HUES6 (cell line): ENCODE results near the gene FAM3B.
"Not testable (repeated sequence)": the region's sequence is repeated elsewhere in the genome, so short reads cannot be mapped to it uniquely, and the experiment has no call there.

Experiments used
- H3K27ac ChIP-seq: 2 replicates; pipeline ENCODE4 v1.7.0; 2013; ENCODE audit warnings: low read depth, mild to moderate bottlenecking, low read length, inconsistent platforms
- H3K27me3 ChIP-seq: 2 replicates; pipeline ENCODE4 v1.6.1; 2013; ENCODE audit warnings: low read length; ENCODE audit not compliant: control insufficient read depth, insufficient read depth
- H3K36me3 ChIP-seq: 2 replicates; pipeline ENCODE4 v1.6.1; 2013; ENCODE audit warnings: low read length; ENCODE audit not compliant: control insufficient read depth, insufficient read depth
- H3K4me1 ChIP-seq: 2 replicates; pipeline ENCODE4 v1.6.1; 2013; ENCODE audit warnings: low read length; ENCODE audit not compliant: control insufficient read depth, insufficient read depth
- H3K4me3 ChIP-seq: 2 replicates; pipeline ENCODE4 v1.5.1; 2013; ENCODE audit warnings: low read depth, low read length
- H3K9ac ChIP-seq: one replicate; pipeline ENCODE4 v1.6.1; 2013; ENCODE audit warnings: mild to moderate bottlenecking, low read length
- H3K9me3 ChIP-seq: 2 replicates; pipeline ENCODE4 v1.6.1; 2013; ENCODE audit warnings: low read depth, low read length; ENCODE audit not compliant: control insufficient read depth, insufficient read depth

Gene FAM3B

DNA sequence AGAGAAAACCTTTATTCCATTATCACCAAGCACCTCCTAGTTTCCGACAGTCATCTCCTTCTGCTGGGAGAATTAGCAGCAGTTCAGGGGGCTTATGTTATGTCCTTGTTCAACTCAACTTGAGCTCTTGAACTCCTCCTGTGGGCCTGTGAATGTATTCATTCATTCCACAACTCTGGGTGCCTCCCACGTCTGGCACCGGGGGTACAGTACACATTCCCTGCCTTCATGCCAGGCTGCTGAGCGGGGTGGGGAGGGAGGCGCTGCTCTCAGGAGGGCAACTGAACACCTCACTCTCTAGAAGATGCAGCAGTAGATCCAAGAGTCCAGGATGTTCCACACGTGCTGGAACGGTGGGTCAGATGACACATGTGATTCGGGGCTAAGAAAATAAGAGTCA is 40.9 kb downstream of the FAM3B start:
- Histone ChIP-seq H3K9ac (no peak overlapping the region), H3K4me1 (peaks cover 12% of the 10 kb centered on the region), H3K4me3 (no peak overlapping the region), H3K9me3 (no peaks in the 10 kb centered on the region), H3K27me3 (no peaks in the 10 kb centered on the region), H3K36me3 (no peaks in the 10 kb centered on the region), H3K27ac (no peak overlapping the region)

DNA sequence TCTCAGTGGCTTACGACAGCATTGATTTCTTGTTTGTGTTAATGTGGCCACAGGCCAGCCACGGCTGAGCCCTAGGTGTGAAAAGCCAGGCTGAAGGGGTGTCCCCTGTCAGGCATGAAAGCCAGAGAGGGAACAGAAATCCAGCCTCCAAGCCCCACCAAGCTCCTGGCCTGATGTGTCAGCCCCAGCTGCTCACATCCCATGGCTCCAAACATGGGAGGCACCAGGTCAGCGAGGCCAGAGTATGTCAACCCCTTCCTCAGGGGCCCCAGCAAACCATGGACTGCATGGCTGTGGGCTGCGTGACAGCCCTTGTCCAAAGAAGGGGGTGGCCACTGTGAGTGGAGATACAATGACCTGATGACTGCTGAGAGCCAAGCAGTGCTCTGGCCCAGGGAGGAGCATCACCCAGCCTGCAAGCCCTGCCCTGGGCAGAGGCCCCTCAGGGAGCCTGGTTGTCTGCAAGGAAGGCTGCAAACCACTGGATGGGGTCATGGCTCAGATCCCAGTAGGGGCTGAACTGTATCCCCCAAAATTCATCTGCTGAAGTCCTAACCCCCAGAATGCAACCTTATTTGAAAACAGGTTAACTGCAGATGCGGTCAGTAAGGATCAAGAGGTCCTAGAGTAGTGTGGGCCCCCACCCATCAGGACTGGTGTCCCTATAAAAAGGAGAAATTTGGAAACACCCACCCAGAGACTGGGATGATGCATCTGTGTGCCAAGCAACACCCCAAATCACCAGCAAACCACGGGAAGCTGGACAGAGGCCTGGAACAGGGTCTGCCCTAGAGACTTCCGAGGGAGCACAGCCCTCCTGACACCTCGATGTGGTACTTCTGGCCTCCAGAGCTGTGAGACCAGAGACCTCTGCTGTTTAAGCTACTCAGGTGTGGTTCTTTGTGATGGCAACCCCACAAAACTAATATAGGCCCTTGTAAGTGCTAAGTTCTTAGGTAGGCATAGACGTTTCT is 41.9 kb downstream of the FAM3B start:
- H3K4me3 ChIP-seq: no peak overlapping the region
- no peaks in the 10 kb centered on the region for H3K9me3 ChIP-seq
- no peaks in the 10 kb centered on the region for H3K27me3 ChIP-seq
- H3K4me1 ChIP-seq: peaks cover 12% of the 10 kb centered on the region
- no peaks in the 10 kb centered on the region for H3K36me3 ChIP-seq
- H3K27ac ChIP-seq: no peak overlapping the region
- no peak overlapping the region for H3K9ac ChIP-seq

DNA sequence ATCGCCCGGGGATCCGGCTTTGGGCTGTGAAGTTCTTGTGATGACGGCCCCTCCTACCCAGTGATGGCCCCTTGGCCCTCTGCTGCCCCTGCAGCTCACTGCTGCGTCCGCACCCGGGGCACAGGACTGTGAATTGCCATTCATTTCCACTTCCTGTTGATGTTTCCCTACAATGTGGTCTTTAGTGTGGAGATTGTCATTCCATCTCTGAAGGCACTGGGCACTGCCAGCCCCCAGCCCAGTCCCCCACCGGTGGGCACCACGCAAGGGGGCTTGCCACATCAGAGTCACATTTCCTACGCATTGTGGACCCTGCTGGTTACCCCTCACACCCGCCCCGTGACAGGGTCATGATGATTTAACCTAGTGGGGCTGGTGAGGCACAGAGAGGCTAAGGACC is 42.7 kb downstream of the FAM3B start:
- Histone ChIP-seq H3K27me3 (no peaks in the 10 kb centered on the region), H3K36me3 (no peaks in the 10 kb centered on the region), H3K4me3 (no peak overlapping the region), H3K9ac (no peak overlapping the region), H3K9me3 (no peaks in the 10 kb centered on the region), H3K27ac (no peak overlapping the region), H3K4me1 (peaks cover 12% of the 10 kb centered on the region)

DNA sequence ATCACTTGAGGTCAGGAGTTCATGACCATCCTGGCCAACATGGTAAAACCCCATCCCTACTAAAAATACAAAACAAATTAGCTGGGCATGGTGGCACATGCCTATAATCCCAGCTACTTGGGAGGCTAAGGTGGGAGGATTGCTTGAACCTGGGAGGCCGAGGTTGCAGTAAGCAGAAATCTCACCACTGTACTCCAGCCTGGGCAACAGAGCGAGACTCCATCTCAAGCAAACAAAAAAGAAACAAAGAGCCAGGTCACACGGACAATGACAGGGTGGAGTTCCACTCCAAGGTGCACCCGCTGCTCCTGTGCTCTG is 43.1 kb downstream of the FAM3B start:
- H3K4me3 ChIP-seq, H3K9me3 ChIP-seq, H3K27me3 ChIP-seq, H3K27ac ChIP-seq, H3K36me3 ChIP-seq, H3K9ac ChIP-seq: not testable (repeated sequence)
- peaks cover 12% of the 10 kb centered on the region for H3K4me1 ChIP-seq

- H3K27me3 ChIP-seq: no peaks in the 10 kb centered on the region
- no peak overlapping the region for H3K4me3 ChIP-seq
- H3K36me3 ChIP-seq: no peaks in the 10 kb centered on the region
- H3K9me3 ChIP-seq: no peaks in the 10 kb centered on the region
- H3K4me1 ChIP-seq: peaks cover 12% of the 10 kb centered on the region
- H3K27ac ChIP-seq: no peak overlapping the region
- H3K9ac ChIP-seq: no peak overlapping the region
These were observed 43.6 kb downstream of the FAM3B start for GRCh38 chr21:41360072-41360821.

- no peaks in the 10 kb centered on the region for H3K9me3 ChIP-seq
- no peaks in the 10 kb centered on the region for H3K27me3 ChIP-seq
- H3K9ac ChIP-seq: no peak overlapping the region
- peaks cover 12% of the 10 kb centered on the region for H3K4me1 ChIP-seq
- H3K4me3 ChIP-seq: no peak overlapping the region
- H3K27ac ChIP-seq: no peak overlapping the region
- no peaks in the 10 kb centered on the region for H3K36me3 ChIP-seq
These were observed 44.6 kb downstream of the FAM3B start for GRCh38 chr21:41361053-41361785.

GRCh38 chr21:41361786-41362604 is 45.4 kb downstream of the FAM3B start, which contains the start of gene MX2:
MX2 (plus strand) TSS chr21:41362027; CDS start chr21:41376907, 14,880 bp downstream.
- Histone ChIP-seq H3K9me3 (no peaks in the 10 kb centered on the region), H3K36me3 (no peaks in the 10 kb centered on the region), H3K27me3 (no peaks in the 10 kb centered on the region), H3K9ac (no peak within 1 kb of the TSS), H3K27ac (no peak within 1 kb of the TSS), H3K4me3 (no peak within 1 kb of the TSS), H3K4me1 (peaks cover 12% of the 10 kb centered on the region)

DNA sequence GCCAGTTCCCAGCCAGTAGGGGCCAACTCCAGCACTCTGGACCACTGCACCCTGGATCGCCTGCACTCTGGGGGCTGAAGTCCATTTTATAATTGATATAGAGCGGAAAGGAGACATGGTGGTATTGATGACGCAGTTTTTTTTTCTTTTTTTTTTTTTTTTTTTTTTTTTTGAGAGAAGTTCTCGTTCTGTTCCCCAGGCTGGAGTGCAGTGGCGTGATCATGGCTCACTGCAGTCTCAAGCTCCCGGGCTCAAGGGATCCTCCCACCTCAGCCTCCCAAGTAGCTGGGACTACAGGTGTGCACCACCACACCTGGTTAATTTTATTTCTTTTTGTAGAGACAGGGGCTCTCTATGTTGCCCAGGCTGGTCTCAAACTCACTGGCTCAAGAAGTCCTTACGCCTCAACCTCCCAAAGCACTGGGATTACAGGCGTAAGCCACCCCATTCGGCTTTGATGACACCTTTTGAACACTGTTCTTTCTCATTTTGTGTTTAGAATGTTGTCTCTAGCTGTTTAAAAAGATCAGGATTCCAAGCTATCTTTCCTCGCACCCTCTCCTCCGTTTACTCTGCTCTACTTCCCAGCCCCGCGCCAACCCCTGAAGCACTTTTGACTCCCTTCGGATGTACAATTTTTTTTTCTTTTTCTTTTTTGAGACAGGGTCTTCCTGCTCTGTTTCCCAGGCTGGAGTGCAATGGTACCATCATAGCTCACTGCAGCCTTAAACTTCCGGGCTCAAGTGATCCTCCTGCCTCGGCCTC is 46.2 kb downstream of the FAM3B start:
- Histone ChIP-seq H3K36me3 (no peaks in the 10 kb centered on the region), H3K9ac (no peak overlapping the region), H3K4me3 (no peak overlapping the region), H3K27me3 (peaks cover 3% of the 10 kb centered on the region; the same call in 1 of the 2 replicates), H3K9me3 (no peaks in the 10 kb centered on the region), H3K27ac (no peak overlapping the region), H3K4me1 (peaks cover 12% of the 10 kb centered on the region)

DNA sequence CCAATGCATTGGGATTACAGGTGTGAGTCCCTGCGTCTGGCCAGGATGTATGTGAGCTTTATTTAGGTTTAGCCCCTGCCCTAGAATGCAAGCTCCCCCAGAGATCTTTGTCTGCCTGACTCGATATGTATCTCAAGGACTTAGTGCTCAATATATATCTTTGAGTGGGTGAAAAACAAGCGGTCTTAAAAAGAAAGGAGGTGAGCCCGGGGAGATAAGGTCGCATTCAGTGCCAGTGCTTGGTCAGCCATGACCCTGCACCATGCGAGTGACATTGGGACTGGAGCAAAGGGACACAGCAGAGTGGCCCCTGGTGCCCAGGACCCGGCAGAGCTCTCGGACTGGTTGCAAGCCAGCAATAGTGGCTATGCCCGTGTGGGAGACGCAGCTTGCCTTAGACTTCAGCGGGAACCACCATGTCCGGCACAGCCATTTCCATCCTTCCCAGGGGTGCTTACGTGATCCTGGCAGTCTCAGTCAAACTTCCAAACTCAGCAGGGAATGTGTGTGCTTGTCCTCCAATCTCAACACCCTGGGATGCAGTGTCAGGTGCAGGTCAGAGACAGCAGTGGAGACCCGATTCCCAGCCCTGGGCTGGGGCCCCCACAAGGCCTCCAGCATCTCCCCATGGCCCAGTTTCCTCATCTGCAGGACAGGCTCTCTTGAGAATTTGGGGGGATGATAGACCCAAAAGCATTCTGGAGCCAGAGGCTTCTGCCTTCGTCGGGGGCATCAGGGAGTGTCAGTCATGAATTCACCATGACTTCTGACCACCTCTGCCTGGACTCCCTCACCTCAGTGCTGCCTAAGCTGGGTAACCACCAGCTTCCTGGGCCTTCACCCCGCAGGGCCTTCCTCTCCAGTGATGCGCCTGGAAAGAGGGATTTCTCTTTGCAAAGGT is 47.0 kb downstream of the FAM3B start:
- H3K4me3 ChIP-seq: no peak overlapping the region
- no peaks in the 10 kb centered on the region for H3K9me3 ChIP-seq
- no peak overlapping the region for H3K27ac ChIP-seq
- H3K36me3 ChIP-seq: no peaks in the 10 kb centered on the region
- peaks cover 9% of the 10 kb centered on the region; the same call in 1 of the 2 replicates for H3K27me3 ChIP-seq
- peaks cover 12% of the 10 kb centered on the region for H3K4me1 ChIP-seq
- H3K9ac ChIP-seq: no peak overlapping the region
